Esophagus squamous epithelium (tissue), 5 donors: ENCODE measurements around the gene TTYH2. TPM values are rescaled to one million over a fixed set of nuclear protein-coding genes. Genes with fewer than 3 reads are reported as not detected.
"Not testable (repeated sequence)": the region's sequence is repeated elsewhere in the genome, so short reads cannot be mapped to it uniquely, and the experiment has no call there.

Experiments
- DNase-seq: peaks from one replicate; lab custom pipeline; 2025; lab: John Stamatoyannopoulos, UW
- H3K27ac ChIP-seq, 4 donors: fragments of 200-600 bp; sonication (generic); one replicate each; pipeline ENCODE4 v1.5.1; 2016 to 2019; ENCODE audit warnings: mild to moderate bottlenecking in 1 of 4
- H3K27me3 ChIP-seq, 4 donors: fragments of 200-600 bp; sonication (generic); 1 replicate in 3 of 4; 2 replicates in 1 of 4; pipeline versions ENCODE4 v1.5.1 to v1.6.0; 2017 to 2021; ENCODE audit warnings: antibody characterized with exemption in 1 of 4
- H3K36me3 ChIP-seq, 3 donors: fragments of 200-600 bp; sonication (generic); one replicate each; pipeline ENCODE4 v1.5.1; 2016 to 2019
- H3K4me1 ChIP-seq, 3 donors: fragments of 200-600 bp; sonication (generic); one replicate each; pipeline ENCODE4 v1.5.1; 2017 to 2019
- H3K4me3 ChIP-seq, 4 donors: fragments of 200-600 bp; sonication (generic); 1 replicate in 3 of 4; 2 replicates in 1 of 4; pipeline ENCODE4 v1.5.1; 2016 to 2019; ENCODE audit warnings: mild to moderate bottlenecking in 2 of 4, moderate library complexity in 1 of 4
- H3K9me3 ChIP-seq, 3 donors: fragments of 200-600 bp; sonication (generic); one replicate each; pipeline ENCODE4 v1.5.1; 2016 to 2019
- POLR2A ChIP-seq, 4 donors: fragments of 450-650 bp; IDR thresholded peaks; one replicate each; pipeline ENCODE4 v1.6.1; 2017; ENCODE audit warnings: antibody characterized with exemption in 4 of 4, mild to moderate bottlenecking in 4 of 4, moderate library complexity in 3 of 4
- WGBS, 2 donors: methylation state at CpG; one replicate each; pipeline ENCODE4 v1.1.5; 2018; 5-methylcytosine and 5-hydroxymethylcytosine counted together
- intact Hi-C: fragments of 100-400 bp; cut with DNase I; formaldehyde crosslinking; loops from one replicate; pipeline ENCODE4 v1.15.0; 2022
- total RNA-seq, 4 donors: library from RNA; depleted of rRNA; stranded (reverse); fragments of >200 nt; gene quantifications; one replicate each; pipeline ENCODE4 v1.1.0, GENCODE V29; 2016
- TF ChIP-seq, protein P1 (sequence below), 6 experiments: fragments of 450-650 bp in 4 of 6; fragments of 200-600 bp in 2 of 6; sonication (generic) in 2 of 6; IDR thresholded peaks; one replicate each; pipeline ENCODE4 v1.5.1; 2016 to 2019; ENCODE audit warnings: antibody characterized with exemption in 6 of 6, mild to moderate bottlenecking in 4 of 6, moderate library complexity in 4 of 6
- donor health status: DM: yes; HTN: yes; CAD: no.

The TTYH2 gene
- total RNA-seq, 4 donors from 2014 or later, result 0.35 to 6.7 (median 1.8) TPM

DNA sequence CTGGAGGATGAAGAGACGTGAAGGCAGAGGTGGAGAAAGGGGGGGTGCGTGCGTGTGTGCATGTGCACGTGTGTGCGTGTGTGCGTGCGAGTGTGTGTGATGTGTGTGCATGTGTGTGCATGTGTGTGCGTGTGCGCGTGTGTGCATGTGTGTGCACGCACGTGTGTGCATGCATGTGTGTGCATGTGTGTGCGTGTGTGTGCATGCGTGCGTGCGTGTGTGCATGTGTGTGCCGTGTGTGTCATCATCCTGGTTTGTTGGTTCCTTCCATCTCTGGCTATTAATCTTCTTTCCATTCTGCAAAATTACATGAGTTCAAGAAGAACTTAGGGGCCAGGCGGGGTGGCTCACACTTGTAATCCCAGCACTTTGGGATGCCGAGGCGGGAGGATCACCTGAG, 26.9 kb upstream of the TTYH2 start:
- H3K27ac ChIP-seq, result no peak overlapping the region
- no peak overlapping the region for H3K4me3 ChIP-seq
- intact Hi-C loops, result no loop called here
- peaks cover 0 to 50% (median 0%) of the 10 kb centered on the region in 4 donors for H3K27me3 ChIP-seq
- no peaks in the 10 kb centered on the region for H3K9me3 ChIP-seq
- peaks cover 0 to 4% (median 0%) of the 10 kb centered on the region in 3 donors for H3K4me1 ChIP-seq
- TF ChIP-seq, protein P1, sequence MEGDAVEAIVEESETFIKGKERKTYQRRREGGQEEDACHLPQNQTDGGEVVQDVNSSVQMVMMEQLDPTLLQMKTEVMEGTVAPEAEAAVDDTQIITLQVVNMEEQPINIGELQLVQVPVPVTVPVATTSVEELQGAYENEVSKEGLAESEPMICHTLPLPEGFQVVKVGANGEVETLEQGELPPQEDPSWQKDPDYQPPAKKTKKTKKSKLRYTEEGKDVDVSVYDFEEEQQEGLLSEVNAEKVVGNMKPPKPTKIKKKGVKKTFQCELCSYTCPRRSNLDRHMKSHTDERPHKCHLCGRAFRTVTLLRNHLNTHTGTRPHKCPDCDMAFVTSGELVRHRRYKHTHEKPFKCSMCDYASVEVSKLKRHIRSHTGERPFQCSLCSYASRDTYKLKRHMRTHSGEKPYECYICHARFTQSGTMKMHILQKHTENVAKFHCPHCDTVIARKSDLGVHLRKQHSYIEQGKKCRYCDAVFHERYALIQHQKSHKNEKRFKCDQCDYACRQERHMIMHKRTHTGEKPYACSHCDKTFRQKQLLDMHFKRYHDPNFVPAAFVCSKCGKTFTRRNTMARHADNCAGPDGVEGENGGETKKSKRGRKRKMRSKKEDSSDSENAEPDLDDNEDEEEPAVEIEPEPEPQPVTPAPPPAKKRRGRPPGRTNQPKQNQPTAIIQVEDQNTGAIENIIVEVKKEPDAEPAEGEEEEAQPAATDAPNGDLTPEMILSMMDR (IDR thresholded peaks at IDR 0.05), result no peak
- no peak for TF ChIP-seq POLR2A (IDR thresholded peaks at IDR 0.05)
- H3K36me3 ChIP-seq, result no peaks in the 10 kb centered on the region
- 70 to 91% methylated on average over 14 to 20 of the region's 20 CpGs for WGBS, 2 donors
- no peak for DNase-seq

DNA sequence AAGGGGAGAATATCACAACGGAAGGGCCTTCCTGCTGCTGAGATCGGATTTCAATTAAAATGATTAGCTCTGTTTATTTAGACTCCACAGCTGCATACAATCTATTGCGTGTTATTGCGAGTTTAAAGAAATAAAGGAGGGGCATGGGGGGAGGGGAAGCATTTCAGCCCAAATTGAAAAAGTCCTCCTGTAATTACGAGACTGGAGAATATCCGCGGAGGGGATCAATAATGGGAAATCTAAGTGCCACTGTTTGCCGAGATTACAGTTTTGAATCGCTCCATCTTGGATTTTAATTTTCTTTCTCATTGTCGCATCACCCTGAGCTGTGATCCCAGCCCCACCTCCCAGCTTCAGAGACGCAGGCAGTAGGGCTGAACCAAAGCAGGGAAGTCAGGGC, 25.6 kb upstream of the TTYH2 start:
- WGBS, 2 donors, result 61 to 62% methylated on average over 11 of the region's 11 CpGs
- Histone ChIP-seq H3K4me3 (no peak overlapping the region), H3K27me3 (peaks cover 0 to 44% (median 0%) of the 10 kb centered on the region in 4 donors), H3K9me3 (no peaks in the 10 kb centered on the region), H3K27ac (no peak overlapping the region), H3K36me3 (no peaks in the 10 kb centered on the region), H3K4me1 (peaks cover 0 to 14% (median 0%) of the 10 kb centered on the region in 3 donors)
- DNase-seq, result no peak
- TF ChIP-seq, protein P1 (IDR thresholded peaks at IDR 0.05), result no peak
- no peak for TF ChIP-seq POLR2A (IDR thresholded peaks at IDR 0.05)
- intact Hi-C loops, result no loop called here

DNA sequence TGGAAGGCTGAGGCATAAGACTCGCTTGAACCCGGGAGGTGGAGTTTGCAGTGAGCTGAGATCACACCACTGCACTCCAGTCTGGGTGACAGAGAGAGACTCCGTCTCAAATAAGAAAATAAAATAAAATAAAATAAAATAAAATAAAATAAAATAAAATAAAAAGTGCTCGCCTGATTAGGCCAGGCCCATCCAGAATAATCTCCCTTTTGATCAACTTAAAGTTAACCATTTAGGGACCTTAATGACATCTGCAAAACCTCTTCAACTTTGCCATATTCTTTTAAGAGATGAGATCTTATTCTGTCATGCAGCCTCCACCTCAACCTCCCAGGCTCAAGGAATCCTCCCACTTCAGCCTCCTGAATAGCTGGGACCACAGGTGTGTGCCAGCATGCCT, 24.7 kb upstream of the TTYH2 start:
- DNase-seq, H3K4me3 ChIP-seq, intact Hi-C loops, H3K36me3 ChIP-seq, H3K9me3 ChIP-seq, H3K27ac ChIP-seq: not testable (repeated sequence)
- peaks cover 0 to 20% (median 4%) of the 10 kb centered on the region in 3 donors for H3K4me1 ChIP-seq
- WGBS, 2 donors, result 80 to 87% methylated on average over 4 of the region's 4 CpGs
- peaks cover 0 to 52% (median 0%) of the 10 kb centered on the region in 4 donors for H3K27me3 ChIP-seq

DNA sequence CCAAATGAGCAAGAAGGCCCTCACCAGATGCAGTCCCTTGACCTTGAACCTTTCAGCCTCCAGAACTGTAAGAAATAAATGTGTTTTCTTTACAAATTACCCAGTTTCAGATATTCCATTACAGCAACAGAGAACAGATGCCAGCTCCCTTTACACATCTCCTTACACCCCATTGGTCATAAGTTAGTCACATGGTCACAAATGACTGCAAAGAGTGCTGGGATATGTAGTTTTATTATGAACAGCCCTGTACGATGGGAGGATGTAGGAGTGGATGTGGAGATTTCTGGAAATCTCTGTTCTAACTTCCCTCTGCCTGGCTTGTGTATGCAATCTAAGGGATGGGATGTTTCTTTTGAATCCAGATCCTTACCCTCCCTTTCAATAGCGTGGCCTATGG, 23.2 kb upstream of the TTYH2 start:
- no peaks in the 10 kb centered on the region for H3K36me3 ChIP-seq
- no peak overlapping the region for H3K4me3 ChIP-seq
- TF ChIP-seq POLR2A (IDR thresholded peaks at IDR 0.05), result no peak
- TF ChIP-seq, protein P1 (IDR thresholded peaks at IDR 0.05), result no peak
- WGBS, 2 donors, result 42 to 65% methylated on average over 2 of the region's 2 CpGs
- H3K27me3 ChIP-seq, result peaks cover 0 to 50% (median 0%) of the 10 kb centered on the region in 4 donors
- DNase-seq, result no peak
- H3K4me1 ChIP-seq, result peaks cover 0 to 33% (median 4%) of the 10 kb centered on the region in 3 donors
- intact Hi-C loops, result no loop called here
- H3K27ac ChIP-seq, result no peak overlapping the region
- H3K9me3 ChIP-seq, result no peaks in the 10 kb centered on the region

DNA sequence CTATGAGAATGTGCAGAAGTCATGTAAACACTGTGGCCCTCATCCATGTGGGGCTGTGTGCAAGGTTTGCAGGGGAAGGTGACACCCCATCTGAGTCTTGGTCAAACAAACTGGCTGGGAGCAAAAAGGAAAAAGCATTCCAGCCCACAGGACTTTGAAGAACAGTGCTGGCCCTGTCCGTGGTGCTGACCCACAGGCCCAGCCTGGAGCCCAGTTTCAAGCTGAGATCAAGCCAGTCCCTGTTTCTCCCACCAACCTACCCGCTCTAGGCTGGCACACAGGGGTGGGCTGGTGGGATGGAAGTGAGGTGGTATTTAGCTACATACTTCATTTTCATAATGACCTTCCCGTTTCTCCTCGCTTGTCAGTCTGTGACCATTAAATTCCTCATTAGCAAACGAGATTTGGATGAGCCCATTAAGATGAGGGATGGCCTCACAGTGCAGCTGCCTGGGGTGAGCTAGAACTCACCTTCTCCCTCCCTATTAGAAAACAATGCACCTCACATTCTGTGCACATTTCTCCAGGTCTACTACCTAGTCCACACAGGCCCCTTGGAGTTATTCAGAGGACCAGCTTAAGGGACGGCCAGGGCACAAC, 22.5 kb upstream of the TTYH2 start:
- H3K4me1 ChIP-seq, result peaks cover 0 to 34% (median 4%) of the 10 kb centered on the region in 3 donors
- no peaks in the 10 kb centered on the region for H3K9me3 ChIP-seq
- intact Hi-C loops, result no loop called here
- H3K27me3 ChIP-seq, result peaks cover 0 to 50% (median 0%) of the 10 kb centered on the region in 4 donors
- no peaks in the 10 kb centered on the region for H3K36me3 ChIP-seq
- TF ChIP-seq, protein P1 (IDR thresholded peaks at IDR 0.05), result no peak
- TF ChIP-seq POLR2A (IDR thresholded peaks at IDR 0.05), result no peak
- H3K27ac ChIP-seq, result no peak overlapping the region
- whole genome bisulfite sequencing, 2 donors, result 64 to 65% methylated on average over 6 of the region's 6 CpGs
- no peak for DNase-seq
- H3K4me3 ChIP-seq, result no peak overlapping the region
